IgD-negative memory B cell (primary cell): Measurements from ENCODE around the gene MAGI1. TPM values are rescaled to one million over a fixed set of nuclear protein-coding genes. Genes with fewer than 3 reads are reported as not detected.

Source experiments
- H3K27ac Mint-ChIP-seq, 3 donors: one replicate each; pipeline ENCODE4 v1.8.0; 2020 to 2022; ENCODE audit warnings: mild to moderate bottlenecking in 3 of 3, mixed read lengths in 3 of 3, moderate library complexity in 1 of 3
- H3K27me3 Mint-ChIP-seq: one replicate; pipeline ENCODE4 v1.8.0; 2021; ENCODE audit warnings: mixed read lengths
- H3K36me3 Mint-ChIP-seq: one replicate; pipeline ENCODE4 v1.8.0; 2020; ENCODE audit warnings: mild to moderate bottlenecking, mixed read lengths
- H3K4me1 Mint-ChIP-seq, 3 donors: one replicate each; pipeline ENCODE4 v1.8.0; 2020 to 2022; ENCODE audit warnings: mixed read lengths in 3 of 3, mild to moderate bottlenecking in 1 of 3
- H3K4me3 Mint-ChIP-seq, 4 donors: one replicate each; pipeline ENCODE4 v1.8.0; 2020 to 2022; ENCODE audit warnings: mild to moderate bottlenecking in 4 of 4, mixed read lengths in 4 of 4, moderate library complexity in 3 of 4
- H3K9me3 Mint-ChIP-seq, 3 donors: one replicate each; pipeline ENCODE4 v1.8.0; 2020 to 2021; ENCODE audit warnings: mixed read lengths in 3 of 3, mild to moderate bottlenecking in 1 of 3
- polyA plus RNA-seq: library from polyadenylated mRNA; unstranded; fragments of 300-500 nt; fragmentation: Illumina TruSeq; gene quantifications from one replicate; pipeline ENCODE4 v1.2.3, GENCODE V29; 2021

Gene MAGI1
- polyA plus RNA-seq, 1 donor from 2014 or later, result 1.3 TPM

DNA sequence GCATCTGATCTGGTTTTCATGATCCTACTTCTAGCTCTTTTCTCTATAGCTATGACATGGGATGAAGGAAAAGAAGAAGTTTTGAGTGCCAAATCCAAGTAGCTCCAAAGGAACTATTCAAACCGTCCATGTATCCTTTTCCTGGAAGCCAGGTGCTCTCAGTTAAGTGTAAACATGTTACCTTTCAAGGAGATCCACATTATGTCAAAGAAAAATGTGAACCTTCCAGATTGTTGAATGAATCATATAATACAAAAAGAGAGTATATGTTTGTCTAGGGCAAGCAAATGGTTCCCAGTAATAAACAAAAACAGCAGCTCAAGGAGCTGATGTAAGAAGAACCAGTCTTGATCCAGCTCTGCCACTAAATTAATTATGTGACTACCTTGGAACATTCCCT, 534.9 kb downstream of the MAGI1 start:
- H3K4me3 Mint-ChIP-seq, result no peak overlapping the region
- H3K36me3 Mint-ChIP-seq, result no peaks in the 10 kb centered on the region
- no peaks in the 10 kb centered on the region for H3K27me3 Mint-ChIP-seq
- H3K9me3 Mint-ChIP-seq, result peaks cover 0 to 9% (median 2%) of the 10 kb centered on the region in 3 donors
- no peak overlapping the region for H3K27ac Mint-ChIP-seq
- H3K4me1 Mint-ChIP-seq, result no peaks in the 10 kb centered on the region

DNA sequence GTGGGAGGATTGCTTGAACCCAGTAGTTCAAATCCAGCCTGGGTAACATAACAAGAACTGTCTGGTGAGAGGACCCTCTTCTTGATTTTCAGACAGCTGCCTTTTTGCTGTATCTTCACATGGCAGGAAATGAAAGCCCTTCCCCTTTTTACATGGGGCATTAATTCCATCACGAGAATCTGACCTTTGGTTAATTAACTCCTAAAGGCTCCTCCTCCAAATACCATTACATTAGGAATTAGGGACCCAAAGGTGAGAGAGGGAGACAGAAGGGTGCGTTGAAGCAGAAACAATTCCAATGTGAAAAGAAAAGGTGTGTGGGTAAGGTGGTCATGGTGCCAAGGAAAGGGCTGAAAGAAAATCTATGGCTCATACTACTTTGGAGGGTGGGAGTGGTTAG, 536.2 kb downstream of the MAGI1 start:
- no peaks in the 10 kb centered on the region for H3K27me3 Mint-ChIP-seq
- no peak overlapping the region for H3K27ac Mint-ChIP-seq
- peaks cover 0 to 10% (median 2%) of the 10 kb centered on the region in 3 donors for H3K9me3 Mint-ChIP-seq
- H3K4me1 Mint-ChIP-seq, result no peaks in the 10 kb centered on the region
- H3K36me3 Mint-ChIP-seq, result no peaks in the 10 kb centered on the region
- no peak overlapping the region for H3K4me3 Mint-ChIP-seq

DNA sequence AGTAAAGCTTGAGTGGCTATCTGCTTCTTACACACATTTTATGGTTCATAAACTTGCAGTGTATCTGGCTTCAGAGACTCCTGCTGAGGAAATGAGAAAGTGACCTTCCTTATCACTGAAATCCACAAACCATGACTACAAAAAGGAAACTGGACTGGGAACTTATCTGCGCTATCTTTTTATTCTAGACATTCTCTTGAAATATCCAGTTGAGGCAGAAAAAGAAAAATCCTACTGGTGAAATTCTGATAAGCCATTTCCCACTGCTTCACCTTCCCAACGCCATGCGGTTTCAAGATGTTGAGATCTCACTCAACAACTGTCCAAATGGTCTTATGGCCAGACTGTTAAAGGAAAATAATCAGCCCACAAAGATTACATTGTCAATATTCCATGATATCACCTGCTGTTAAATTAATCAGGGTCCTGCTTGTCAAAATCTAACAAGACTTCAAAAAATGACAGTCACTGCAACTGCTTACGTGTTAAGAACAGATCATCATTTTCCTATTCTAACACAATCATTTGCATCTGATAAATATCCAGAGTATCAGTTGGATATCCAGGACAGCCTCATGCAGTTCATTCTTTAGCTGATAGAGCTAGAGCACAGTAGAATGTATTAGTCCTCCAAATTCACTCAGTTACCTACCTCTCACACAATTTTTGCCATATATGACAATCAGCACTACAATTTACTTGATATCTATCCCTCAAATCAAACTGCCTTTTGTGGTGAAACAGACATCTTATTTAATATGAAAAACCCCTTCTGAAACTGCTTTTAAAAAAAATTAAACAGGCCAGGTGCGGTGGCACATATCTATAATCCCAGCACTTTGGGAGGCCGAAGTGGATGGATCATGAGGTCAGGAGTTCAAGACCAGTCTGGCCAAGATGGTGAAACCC, 538.1 kb downstream of the MAGI1 start:
- Mint-ChIP-seq H3K4me1 (no peaks in the 10 kb centered on the region), H3K27ac (no peak overlapping the region), H3K36me3 (no peaks in the 10 kb centered on the region), H3K27me3 (no peaks in the 10 kb centered on the region), H3K9me3 (peaks cover 0 to 14% (median 1%) of the 10 kb centered on the region in 3 donors), H3K4me3 (no peak overlapping the region)

DNA sequence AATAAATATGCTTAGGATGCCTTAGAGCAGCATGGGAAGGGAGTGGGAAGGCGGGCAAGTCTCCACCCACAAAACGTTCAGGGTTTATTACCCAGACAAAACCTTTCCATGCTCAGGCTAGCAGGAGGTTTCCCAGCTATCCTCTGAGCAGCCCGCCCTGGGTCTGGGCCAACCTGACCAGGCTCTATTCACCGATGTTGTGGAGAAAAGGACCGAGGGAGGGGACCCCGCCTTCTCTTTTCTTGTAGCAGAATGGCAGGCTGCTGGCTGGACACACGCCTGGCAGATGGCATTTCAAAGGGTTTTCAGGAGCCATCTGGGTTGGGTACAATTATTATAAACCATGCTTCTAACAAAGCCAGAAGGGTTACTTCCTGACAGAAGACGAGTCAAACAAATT, 540.9 kb downstream of the MAGI1 start:
- Mint-ChIP-seq H3K36me3 (no peaks in the 10 kb centered on the region), H3K4me1 (no peaks in the 10 kb centered on the region), H3K4me3 (no peak overlapping the region), H3K27me3 (no peaks in the 10 kb centered on the region), H3K27ac (no peak overlapping the region), H3K9me3 (peaks cover 1 to 10% (median 3%) of the 10 kb centered on the region in 3 donors)

DNA sequence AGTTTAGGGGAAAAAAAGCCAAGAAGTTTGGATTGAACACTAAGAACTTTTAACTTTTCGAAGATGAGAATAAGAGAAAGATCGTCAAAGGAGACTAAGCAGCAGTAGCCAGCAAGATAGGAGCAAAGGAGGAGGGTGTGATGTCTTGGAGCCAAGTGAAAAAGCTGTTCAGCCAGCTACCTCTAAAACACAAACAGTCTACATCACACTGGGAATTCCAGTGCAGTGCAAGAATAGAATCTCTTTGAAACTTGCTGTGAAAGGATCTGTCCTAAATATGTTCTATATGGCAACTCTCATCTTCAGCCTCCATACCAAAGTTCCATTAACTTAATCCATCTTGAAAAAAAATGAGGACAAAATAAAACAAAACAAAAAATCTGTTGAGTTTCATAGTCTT, 541.5 kb downstream of the MAGI1 start:
- Mint-ChIP-seq H3K27ac (no peak overlapping the region), H3K36me3 (no peaks in the 10 kb centered on the region), H3K9me3 (peaks cover 1 to 10% (median 3%) of the 10 kb centered on the region in 3 donors), H3K4me1 (no peaks in the 10 kb centered on the region), H3K27me3 (no peaks in the 10 kb centered on the region), H3K4me3 (no peak overlapping the region)

DNA sequence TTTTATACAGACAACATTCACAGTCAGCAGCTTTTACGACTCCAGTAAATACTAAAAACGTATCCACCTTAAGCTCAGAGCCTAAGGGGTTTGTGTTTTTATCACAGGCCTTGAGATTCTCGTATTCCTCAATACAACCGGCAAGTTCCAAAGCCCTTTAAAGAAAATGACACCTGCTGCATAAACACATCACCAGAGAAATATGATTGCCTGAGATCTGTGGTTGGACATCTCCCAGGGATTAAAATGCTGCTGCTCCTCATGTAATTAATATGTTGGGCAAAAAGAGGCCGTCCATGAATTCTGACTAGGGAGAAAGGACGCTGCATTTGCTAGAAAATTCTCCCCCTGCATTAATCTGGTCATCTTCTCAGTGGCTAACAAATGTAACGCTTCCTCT, 544.8 kb downstream of the MAGI1 start:
- Mint-ChIP-seq H3K4me3 (no peak overlapping the region), H3K27ac (no peak overlapping the region), H3K27me3 (no peaks in the 10 kb centered on the region), H3K4me1 (no peaks in the 10 kb centered on the region), H3K9me3 (peaks cover 1 to 15% (median 5%) of the 10 kb centered on the region in 3 donors), H3K36me3 (no peaks in the 10 kb centered on the region)

DNA sequence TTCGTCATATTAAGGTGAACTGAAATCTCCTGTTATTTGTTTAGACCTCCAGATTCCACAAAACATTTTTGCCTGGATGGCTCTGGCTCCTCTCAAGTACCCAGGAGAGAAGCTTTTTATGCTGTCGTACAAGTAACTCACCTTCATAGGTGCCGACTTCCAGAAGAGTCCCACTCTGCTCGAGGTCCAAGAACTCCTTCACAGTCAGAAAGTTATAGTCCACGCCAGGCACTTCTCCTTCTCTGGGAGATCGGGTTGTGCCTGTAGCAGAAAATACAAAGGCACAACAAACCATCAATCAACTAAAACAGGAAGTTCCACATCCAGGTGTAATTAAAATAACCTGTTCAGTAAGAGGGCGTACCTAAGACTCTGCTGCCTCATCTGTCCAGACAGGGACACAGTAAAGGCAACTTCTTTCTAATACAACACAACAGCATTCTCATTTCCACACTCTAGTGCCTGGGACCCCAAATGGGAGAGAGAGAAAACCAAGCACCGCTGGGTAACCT, 545.3 kb downstream of the MAGI1 start:
- H3K9me3 Mint-ChIP-seq, result peaks cover 1 to 15% (median 5%) of the 10 kb centered on the region in 3 donors
- H3K36me3 Mint-ChIP-seq, result no peaks in the 10 kb centered on the region
- no peak overlapping the region for H3K27ac Mint-ChIP-seq
- no peak overlapping the region for H3K4me3 Mint-ChIP-seq
- no peaks in the 10 kb centered on the region for H3K4me1 Mint-ChIP-seq
- no peaks in the 10 kb centered on the region for H3K27me3 Mint-ChIP-seq

DNA sequence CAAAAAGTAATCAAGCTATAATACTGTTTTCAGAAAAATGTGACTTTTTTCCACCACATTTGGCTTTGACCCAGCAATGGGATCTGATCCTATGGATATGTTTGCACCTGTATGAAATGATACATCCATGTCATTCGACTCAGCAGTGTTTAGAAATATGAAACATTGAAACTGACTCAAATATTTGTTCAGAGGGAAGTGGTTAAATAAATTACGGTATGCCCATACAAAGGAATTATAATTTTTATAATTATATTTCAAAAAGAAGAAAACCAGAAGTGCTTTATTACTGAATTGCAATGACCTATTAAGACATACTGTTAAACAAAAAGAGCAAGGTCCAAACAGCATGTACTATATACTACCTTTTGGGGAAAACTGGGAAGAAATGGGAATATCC, 546.5 kb downstream of the MAGI1 start:
- Mint-ChIP-seq H3K27ac (no peak overlapping the region), H3K27me3 (no peaks in the 10 kb centered on the region), H3K4me1 (no peaks in the 10 kb centered on the region), H3K9me3 (peaks cover 1 to 11% (median 5%) of the 10 kb centered on the region in 3 donors), H3K36me3 (no peaks in the 10 kb centered on the region), H3K4me3 (no peak overlapping the region)

DNA sequence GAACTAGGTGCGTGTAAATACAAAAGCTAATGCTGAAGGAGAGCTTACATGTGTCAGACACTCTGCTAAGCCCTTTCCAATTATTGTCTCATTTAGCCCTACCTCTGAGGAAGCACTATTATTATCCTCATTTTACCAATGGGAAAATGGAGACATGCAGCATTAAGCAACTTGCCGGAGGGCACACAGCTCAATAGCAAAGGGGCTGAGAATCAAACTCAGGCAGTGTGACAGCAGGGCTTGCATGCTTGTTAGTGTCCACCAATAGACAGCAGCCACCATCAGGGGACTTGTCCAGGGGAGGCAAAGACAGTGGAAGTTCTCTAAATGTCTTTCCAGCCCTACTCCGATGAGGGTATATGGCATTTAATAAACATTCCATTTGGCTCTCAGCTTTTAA, 548.6 kb downstream of the MAGI1 start:
- no peak overlapping the region for H3K4me3 Mint-ChIP-seq
- H3K4me1 Mint-ChIP-seq, result no peaks in the 10 kb centered on the region
- no peaks in the 10 kb centered on the region for H3K27me3 Mint-ChIP-seq
- no peaks in the 10 kb centered on the region for H3K36me3 Mint-ChIP-seq
- peak overlapping the region in 1 of 3 donors; percentile 14 for H3K27ac Mint-ChIP-seq
- peaks cover 1 to 5% (median 3%) of the 10 kb centered on the region in 3 donors for H3K9me3 Mint-ChIP-seq

DNA sequence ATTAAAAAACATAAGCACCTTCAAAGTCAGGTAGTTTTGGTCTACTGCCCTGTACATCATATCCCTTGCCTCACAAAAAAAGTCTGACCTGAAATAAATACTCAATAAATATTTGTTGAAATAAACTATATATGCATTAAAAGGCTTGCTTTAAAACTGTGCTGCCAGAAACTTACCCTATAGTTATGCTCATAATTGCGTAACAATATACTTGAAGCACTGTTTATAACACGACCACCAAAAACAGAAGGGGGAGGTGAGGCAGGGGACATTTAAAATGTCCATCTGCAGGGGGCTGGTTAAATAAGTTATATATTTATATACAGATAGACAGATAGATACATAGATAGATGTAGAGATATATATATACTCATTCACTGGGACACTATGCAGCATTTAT, 549.5 kb downstream of the MAGI1 start:
- peaks cover 1 to 5% (median 4%) of the 10 kb centered on the region in 3 donors for H3K9me3 Mint-ChIP-seq
- no peaks in the 10 kb centered on the region for H3K27me3 Mint-ChIP-seq
- H3K36me3 Mint-ChIP-seq, result no peaks in the 10 kb centered on the region
- H3K4me3 Mint-ChIP-seq, result no peak overlapping the region
- H3K4me1 Mint-ChIP-seq, result no peaks in the 10 kb centered on the region
- H3K27ac Mint-ChIP-seq, result no peak overlapping the region

DNA sequence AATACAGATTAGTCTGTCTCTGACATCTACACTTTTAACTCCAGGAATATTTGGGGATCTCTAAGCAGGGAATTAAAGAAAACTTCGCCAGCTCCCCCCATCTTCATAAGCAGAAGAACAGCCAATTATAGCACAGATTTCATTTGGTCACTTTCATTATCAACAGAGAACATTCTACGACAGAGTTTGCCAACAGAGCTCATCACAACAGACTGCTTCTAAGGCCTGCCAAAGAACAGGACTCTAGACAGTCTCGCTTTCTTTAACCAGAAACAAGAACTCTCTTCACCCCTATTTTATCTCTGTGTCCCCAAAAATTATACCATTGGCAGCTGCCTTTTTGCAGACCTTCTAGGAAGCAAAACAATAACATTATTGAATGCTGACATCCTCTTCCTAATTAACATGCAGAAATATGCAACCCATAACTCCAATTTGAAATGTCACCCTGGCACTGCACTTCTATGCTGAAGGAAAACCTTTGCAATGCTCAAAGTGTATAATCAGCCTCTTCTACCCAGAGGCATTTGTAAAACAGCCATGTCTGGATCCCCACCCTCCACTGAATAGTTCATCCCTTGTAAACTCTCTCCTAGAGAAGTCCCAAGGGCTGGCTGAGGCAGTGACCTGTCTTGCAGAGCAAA, 552.8 kb downstream of the MAGI1 start:
- Mint-ChIP-seq H3K27me3 (no peaks in the 10 kb centered on the region), H3K36me3 (no peaks in the 10 kb centered on the region), H3K4me3 (no peak overlapping the region), H3K9me3 (peaks cover 0 to 6% (median 6%) of the 10 kb centered on the region in 3 donors), H3K27ac (no peak overlapping the region), H3K4me1 (no peaks in the 10 kb centered on the region)

DNA sequence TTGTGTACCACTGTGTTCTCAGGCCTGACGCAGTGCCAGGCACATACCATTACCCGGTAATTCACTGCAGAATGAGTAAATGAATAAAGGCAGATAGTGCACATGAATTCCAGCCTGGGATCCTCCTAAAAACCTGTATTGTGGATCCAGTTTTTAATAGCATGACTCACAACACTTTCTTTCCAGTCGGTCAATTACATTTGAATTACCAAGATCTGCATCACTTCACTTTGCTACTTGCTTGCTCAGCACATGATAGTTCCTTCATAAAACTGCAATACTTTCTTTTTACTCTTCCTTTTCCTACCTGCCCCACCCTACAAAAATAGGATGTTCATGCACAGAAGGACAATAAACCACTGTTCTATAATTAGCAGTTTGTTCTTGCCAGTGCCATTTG, 553.8 kb downstream of the MAGI1 start:
- Mint-ChIP-seq H3K9me3 (peaks cover 0 to 6% (median 6%) of the 10 kb centered on the region in 3 donors), H3K4me3 (no peak overlapping the region), H3K4me1 (no peaks in the 10 kb centered on the region)

DNA sequence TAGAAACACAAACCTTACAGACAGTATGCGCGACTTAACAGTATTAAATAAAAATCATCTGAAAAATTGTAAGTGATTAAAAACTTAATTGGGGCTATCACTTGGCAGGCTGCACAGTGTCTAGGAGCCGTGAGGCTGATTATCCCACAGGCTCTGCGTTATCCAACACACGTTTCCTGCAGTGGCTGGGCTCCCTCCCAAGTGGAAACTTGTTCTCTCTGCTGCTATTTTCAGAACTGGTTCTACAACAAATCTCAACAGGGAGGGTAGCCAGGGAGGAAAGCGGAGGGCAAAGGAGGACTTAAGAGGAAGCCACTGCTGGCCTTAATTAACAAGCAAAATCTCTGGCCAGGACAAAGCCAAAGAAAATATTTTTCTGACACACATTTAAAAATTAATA, 555.2 kb downstream of the MAGI1 start:
- H3K36me3 Mint-ChIP-seq, result no peaks in the 10 kb centered on the region
- H3K4me1 Mint-ChIP-seq, result no peaks in the 10 kb centered on the region
- H3K27ac Mint-ChIP-seq, result no peak overlapping the region
- no peak overlapping the region for H3K4me3 Mint-ChIP-seq
- peaks cover 0 to 6% (median 3%) of the 10 kb centered on the region in 3 donors for H3K9me3 Mint-ChIP-seq
- no peaks in the 10 kb centered on the region for H3K27me3 Mint-ChIP-seq

More for the DNA sequence above, 553.8 kb downstream of the MAGI1 start:
- no peaks in the 10 kb centered on the region for H3K27me3 Mint-ChIP-seq
- H3K36me3 Mint-ChIP-seq, result no peaks in the 10 kb centered on the region
- no peak overlapping the region for H3K27ac Mint-ChIP-seq

DNA sequence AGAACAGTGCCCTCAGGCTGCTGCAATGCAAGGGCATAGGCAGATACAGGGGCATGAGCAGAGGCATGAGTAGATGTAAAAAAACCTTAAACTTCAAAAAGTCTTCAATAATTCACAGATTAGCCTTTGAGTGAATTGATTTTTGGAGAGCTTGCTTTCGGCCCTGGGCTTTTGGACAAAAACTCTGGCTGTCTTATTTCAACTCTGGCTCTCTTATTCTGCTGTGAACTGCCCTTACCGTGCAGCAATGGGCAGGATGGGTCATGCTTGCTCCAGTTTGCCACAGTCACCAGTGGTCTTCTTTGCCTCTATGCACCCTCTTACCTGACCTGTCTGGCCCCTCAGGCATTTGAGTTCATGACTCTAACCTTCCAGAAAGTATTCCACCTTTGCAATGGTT, 555.7 kb downstream of the MAGI1 start:
- Mint-ChIP-seq H3K4me1 (no peaks in the 10 kb centered on the region), H3K4me3 (peak overlapping the region in 1 of 4 donors; percentile 33), H3K27me3 (no peaks in the 10 kb centered on the region), H3K27ac (no peak overlapping the region), H3K9me3 (peaks cover 0 to 6% (median 3%) of the 10 kb centered on the region in 3 donors), H3K36me3 (no peaks in the 10 kb centered on the region)

DNA sequence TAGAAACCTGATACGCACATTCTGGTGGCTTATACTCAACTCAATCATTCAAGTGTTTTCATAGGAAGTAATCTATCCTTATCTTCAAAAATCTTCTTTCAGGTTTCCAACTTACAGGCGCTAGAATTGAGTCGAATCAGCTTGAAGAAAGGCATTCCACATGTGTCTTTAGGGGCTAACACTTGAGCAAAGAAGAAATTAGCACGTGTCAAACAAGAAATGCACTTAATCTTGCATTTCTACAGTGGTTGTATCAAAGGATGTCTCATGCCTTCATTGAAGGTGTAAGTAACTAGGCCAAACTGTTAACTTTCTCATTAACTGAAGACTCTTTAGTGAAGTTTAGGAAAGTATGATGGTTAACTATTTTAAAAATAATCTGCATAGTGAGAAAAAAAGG, 557.6 kb downstream of the MAGI1 start:
- H3K27me3 Mint-ChIP-seq, result no peaks in the 10 kb centered on the region
- peaks cover 0 to 6% (median 3%) of the 10 kb centered on the region in 3 donors for H3K9me3 Mint-ChIP-seq
- H3K27ac Mint-ChIP-seq, result no peak overlapping the region
- H3K36me3 Mint-ChIP-seq, result no peaks in the 10 kb centered on the region
- no peaks in the 10 kb centered on the region for H3K4me1 Mint-ChIP-seq
- no peak overlapping the region for H3K4me3 Mint-ChIP-seq
